Caco-2 (cell line): Measurements from ENCODE around the gene STOX1. TPM values are rescaled to one million over a fixed set of nuclear protein-coding genes. Genes with fewer than 3 reads are reported as not detected.

ENCODE experiments used
- BruUV-seq: library from RNA; stranded (reverse); fragments of 400-500 nt; replicated peaks from 2 replicates; lab custom pipeline; 2021; lab: Mats Ljungman, UMichigan
- CTCF ChIA-PET: fragments of 300-600 bp; sonication (Branson Sonifier 250); formaldehyde crosslinking; loops from one replicate; lab custom pipeline; 2022; ENCODE audit warnings: antibody characterized with exemption; lab: Charles Lee
- POLR2A ChIA-PET: fragments of 300-600 bp; sonication (Branson Sonifier 250); formaldehyde crosslinking; loops from one replicate; lab custom pipeline; 2022; ENCODE audit warnings: antibody characterized with exemption; lab: Charles Lee
- DNase-seq, 2 experiments: peaks; one replicate each; pipeline versions ENCODE4 v3.0.0 to v3.0.0-alpha.2; 2020 to 2022
- H3K27me3 ChIP-seq: replicated peaks from 2 replicates; pipeline ENCODE4 v1.6.0; 2011; ENCODE audit warnings: low read length; ENCODE audit not compliant: control insufficient read depth, insufficient read depth
- H3K36me3 ChIP-seq: 2 replicates; pipeline ENCODE4 v1.5.1; 2011; ENCODE audit warnings: low read length; ENCODE audit not compliant: control insufficient read depth, insufficient read depth
- H3K4me1 ChIP-seq: fragments of 250-450 bp; sonication (Bioruptor Pico); 2 replicates; pipeline ENCODE4 v1.5.1; 2020; ENCODE audit warnings: mild to moderate bottlenecking
- H3K4me3 ChIP-seq: 2 replicates; pipeline ENCODE4 v1.5.1; 2011; ENCODE audit warnings: low read depth, mild to moderate bottlenecking, control low read depth, low read length
- H3K9me3 ChIP-seq: fragments of 250-450 bp; sonication (Bioruptor Pico); 2 replicates; pipeline ENCODE4 v1.5.1; 2020; ENCODE audit warnings: mild to moderate bottlenecking, moderate library complexity
- H3K27ac Mint-ChIP-seq: one replicate; pipeline ENCODE4 v1.8.0; 2022; ENCODE audit warnings: mixed read lengths; ENCODE audit not compliant: unreplicated experiment
- H3K27me3 Mint-ChIP-seq: one replicate; pipeline ENCODE4 v1.8.0; 2022; ENCODE audit warnings: mixed read lengths; ENCODE audit not compliant: insufficient read depth, unreplicated experiment
- H3K36me3 Mint-ChIP-seq: one replicate; pipeline ENCODE4 v1.8.0; 2022; ENCODE audit warnings: mild to moderate bottlenecking, mixed read lengths; ENCODE audit not compliant: insufficient read depth, unreplicated experiment
- H3K4me1 Mint-ChIP-seq: one replicate; pipeline ENCODE4 v1.8.0; 2022; ENCODE audit warnings: low read depth, mixed read lengths; ENCODE audit not compliant: unreplicated experiment
- H3K4me3 Mint-ChIP-seq: one replicate; pipeline ENCODE4 v1.8.0; 2022; ENCODE audit warnings: mild to moderate bottlenecking, moderate library complexity, mixed read lengths; ENCODE audit not compliant: unreplicated experiment
- H3K9me3 Mint-ChIP-seq: one replicate; pipeline ENCODE4 v1.8.0; 2022; ENCODE audit warnings: mixed read lengths; ENCODE audit not compliant: unreplicated experiment
- intact Hi-C: fragments of 100-400 bp; cut with micrococcal nuclease; formaldehyde crosslinking; loops from one replicate; pipeline ENCODE4 v1.10.0; 2022; ENCODE audit not compliant: unreplicated experiment
- total RNA-seq: library from RNA; stranded (reverse); gene quantifications from 2 replicates; pipeline ENCODE4 v1.2.3, GENCODE V29; 2022
- TF ChIP-seq, protein P1 (sequence below), 2 experiments: fragments of 200-600 bp in 1 of 2; IDR thresholded peaks; 1 replicate in 1 of 2; 2 replicates in 1 of 2; pipeline versions ENCODE4 v1.5.1 to v1.8.0; 2011 to 2022; ENCODE audit warnings: antibody characterized with exemption in 1 of 2, control low read depth in 1 of 2, inconsistent platforms in 1 of 2, low read depth in 1 of 2, low read length in 1 of 2, mild to moderate bottlenecking in 1 of 2, moderate library complexity in 1 of 2; ENCODE audit not compliant: insufficient read depth in 1 of 2, severe bottlenecking in 1 of 2, unreplicated experiment in 1 of 2

The STOX1 gene
- total RNA-seq, 1 experiment from 2014 or later, result 8.5 TPM

DNA sequence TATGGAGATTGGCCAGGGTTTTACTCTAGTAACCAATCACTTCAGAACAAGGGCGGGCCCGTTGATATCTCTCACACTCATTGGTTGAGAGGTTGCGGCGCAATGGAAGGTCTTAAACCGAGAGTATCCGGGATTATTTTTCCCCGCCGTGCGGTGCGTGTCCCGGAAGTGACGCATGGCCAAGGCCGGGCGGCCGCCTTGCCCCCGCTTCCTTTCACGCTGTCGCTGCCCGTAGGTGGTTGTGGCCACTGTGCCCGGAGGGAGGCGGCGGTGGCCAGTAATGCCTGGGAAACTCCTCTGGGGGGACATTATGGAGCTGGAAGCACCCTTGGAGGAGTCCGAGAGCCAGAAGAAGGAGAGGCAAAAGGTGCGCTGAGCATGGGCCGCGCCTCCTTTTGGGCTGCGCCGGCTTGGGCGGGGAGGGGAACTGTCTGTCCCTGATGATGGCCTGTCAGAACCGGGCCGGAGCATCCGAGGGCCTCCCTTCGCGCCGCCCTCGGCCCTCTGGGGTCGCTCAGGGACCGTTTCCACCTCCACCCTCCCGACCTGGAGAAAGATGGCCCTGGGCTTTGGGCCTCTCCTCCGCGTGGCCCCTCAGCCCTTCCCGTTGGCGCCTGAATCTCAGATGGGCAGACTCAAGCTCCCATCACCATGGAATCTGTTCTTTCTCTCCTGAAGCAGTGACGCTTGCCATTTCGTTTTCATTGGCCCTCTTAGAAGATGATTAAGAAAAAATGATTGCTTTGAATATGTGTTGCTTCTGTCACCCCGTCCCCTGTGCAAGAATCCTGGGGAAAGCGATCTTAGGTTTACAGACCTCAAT, 74.0 kb downstream of the STOX1 start, which contains the start of gene DDX50:
DDX50 (plus strand) TSS at position 211 of the 823 bp plus-strand sequence; CDS start at position 281, 70 bp downstream.
- intact Hi-C loops, result loop anchor here (1.0 kb wide), 3 partner anchors 55 to 192 kb away; partner anchors contain the start of genes CCAR1 and DDX21
- peaks cover 36% of the 10 kb centered on the region for H3K36me3 Mint-ChIP-seq
- TSS peak; percentile 58 for BruUV-seq

DNA sequence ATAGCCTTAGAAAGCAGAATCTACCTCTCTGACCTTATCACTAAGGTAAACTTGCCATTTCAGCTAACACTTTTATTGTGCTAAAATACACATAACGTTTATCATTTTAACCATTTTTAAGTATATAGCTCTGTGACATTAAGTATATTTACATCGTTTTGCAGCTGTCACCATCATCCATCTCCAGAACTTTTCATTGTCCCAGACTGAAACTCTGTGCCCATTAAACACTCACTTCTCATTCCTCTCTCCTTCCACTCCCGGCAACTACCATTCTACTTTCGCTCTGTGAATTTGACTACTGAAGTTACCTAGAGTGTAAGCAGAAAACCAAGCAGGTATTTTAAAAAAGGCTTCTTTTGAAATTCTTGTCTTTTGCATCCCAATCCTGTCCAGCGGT, 75.1 kb downstream of the STOX1 start:
- peak overlapping the region; percentile 67 for H3K4me3 ChIP-seq
- no peaks in the 10 kb centered on the region for H3K9me3 ChIP-seq
- TF ChIP-seq, protein P1, sequence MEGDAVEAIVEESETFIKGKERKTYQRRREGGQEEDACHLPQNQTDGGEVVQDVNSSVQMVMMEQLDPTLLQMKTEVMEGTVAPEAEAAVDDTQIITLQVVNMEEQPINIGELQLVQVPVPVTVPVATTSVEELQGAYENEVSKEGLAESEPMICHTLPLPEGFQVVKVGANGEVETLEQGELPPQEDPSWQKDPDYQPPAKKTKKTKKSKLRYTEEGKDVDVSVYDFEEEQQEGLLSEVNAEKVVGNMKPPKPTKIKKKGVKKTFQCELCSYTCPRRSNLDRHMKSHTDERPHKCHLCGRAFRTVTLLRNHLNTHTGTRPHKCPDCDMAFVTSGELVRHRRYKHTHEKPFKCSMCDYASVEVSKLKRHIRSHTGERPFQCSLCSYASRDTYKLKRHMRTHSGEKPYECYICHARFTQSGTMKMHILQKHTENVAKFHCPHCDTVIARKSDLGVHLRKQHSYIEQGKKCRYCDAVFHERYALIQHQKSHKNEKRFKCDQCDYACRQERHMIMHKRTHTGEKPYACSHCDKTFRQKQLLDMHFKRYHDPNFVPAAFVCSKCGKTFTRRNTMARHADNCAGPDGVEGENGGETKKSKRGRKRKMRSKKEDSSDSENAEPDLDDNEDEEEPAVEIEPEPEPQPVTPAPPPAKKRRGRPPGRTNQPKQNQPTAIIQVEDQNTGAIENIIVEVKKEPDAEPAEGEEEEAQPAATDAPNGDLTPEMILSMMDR (IDR thresholded peaks at IDR 0.05; ENCODE audit: insufficient read depth in 1 of 2, low read depth in 1 of 2, low read length in 1 of 2, severe bottlenecking in 1 of 2, unreplicated experiment in 1 of 2), result no peak
- CTCF ChIA-PET, result no interaction called here
- BruUV-seq, result no TSS peak
- peak overlapping the region; percentile 99 for H3K27ac Mint-ChIP-seq
- peaks cover 46% of the 10 kb centered on the region for H3K36me3 Mint-ChIP-seq
- H3K27me3 ChIP-seq, result no peaks in the 10 kb centered on the region
- H3K4me1 Mint-ChIP-seq, result peaks cover 40% of the 10 kb centered on the region
- no peaks in the 10 kb centered on the region; the same call in 1 of the 2 replicates for H3K36me3 ChIP-seq
- no peaks in the 10 kb centered on the region for H3K27me3 Mint-ChIP-seq
- no peaks in the 10 kb centered on the region for H3K9me3 Mint-ChIP-seq
- no peak for DNase-seq
- POLR2A ChIA-PET, result no interaction called here
- peak overlapping the region; percentile 96 for H3K4me3 Mint-ChIP-seq
- H3K4me1 ChIP-seq, result peaks cover 12% of the 10 kb centered on the region
- intact Hi-C loops, result no loop called here

More for the DNA sequence above, 74.0 kb downstream of the STOX1 start, which contains the start of gene DDX50:
- peak within 1 kb of the TSS; percentile 67 for H3K4me3 ChIP-seq
- POLR2A ChIA-PET, result interaction anchor here (0.6 to 3.3 kb wide), 12 partner anchors 14 to 630 kb away, joined by 3 to 45 read pairs (median 4); partner anchors contain the start of genes CCAR1, DDX21 and STOX1
- TF ChIP-seq, protein P1 (IDR thresholded peaks at IDR 0.05; ENCODE audit: insufficient read depth in 1 of 2, low read depth in 1 of 2, low read length in 1 of 2, severe bottlenecking in 1 of 2, unreplicated experiment in 1 of 2), result peak; percentile 51 to 52
- H3K4me1 Mint-ChIP-seq, result peaks cover 40% of the 10 kb centered on the region
- H3K36me3 ChIP-seq, result no peaks in the 10 kb centered on the region
- peak within 1 kb of the TSS; percentile 96 for H3K4me3 Mint-ChIP-seq
- peaks cover 12% of the 10 kb centered on the region for H3K4me1 ChIP-seq
- peak; percentile 100 for DNase-seq
- H3K27me3 ChIP-seq, result no peaks in the 10 kb centered on the region
- CTCF ChIA-PET, result interaction anchor here (0.7 to 2.6 kb wide), 2 partner anchors 74 to 79 kb away, joined by 3 to 16 read pairs; partner anchors contain the start of gene STOX1
- H3K27ac Mint-ChIP-seq, result peak within 1 kb of the TSS; percentile 99
- H3K9me3 ChIP-seq, result no peaks in the 10 kb centered on the region
- H3K9me3 Mint-ChIP-seq, result no peaks in the 10 kb centered on the region
- no peaks in the 10 kb centered on the region for H3K27me3 Mint-ChIP-seq

DNA sequence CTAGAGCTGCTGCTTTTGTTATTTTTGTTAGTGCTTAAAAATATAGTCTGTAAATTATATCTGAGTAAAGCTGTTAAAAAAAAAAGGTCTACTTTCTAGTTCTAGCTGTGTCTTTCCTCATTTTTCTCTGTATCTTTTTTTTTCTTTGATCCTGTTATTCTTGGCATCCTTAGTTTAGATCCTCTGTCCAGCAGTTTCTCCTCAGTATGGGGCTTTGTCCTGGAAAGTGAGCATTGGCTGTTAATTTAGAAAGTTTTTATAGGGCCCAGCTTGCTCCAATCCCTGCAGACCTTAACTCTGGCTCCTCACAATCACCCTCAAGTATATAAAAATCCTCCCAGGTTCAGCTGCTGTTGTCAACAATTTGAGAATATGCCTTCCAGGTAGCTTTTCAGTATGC, 97.3 kb downstream of the STOX1 start:
- Mint-ChIP-seq H3K27ac (no peak overlapping the region), H3K27me3 (no peaks in the 10 kb centered on the region), H3K4me3 (no peak overlapping the region), H3K9me3 (no peaks in the 10 kb centered on the region), H3K4me1 (peaks cover 9% of the 10 kb centered on the region), H3K36me3 (peaks cover 75% of the 10 kb centered on the region)
- TF ChIP-seq, protein P1 (IDR thresholded peaks at IDR 0.05; ENCODE audit: insufficient read depth in 1 of 2, low read depth in 1 of 2, low read length in 1 of 2, severe bottlenecking in 1 of 2, unreplicated experiment in 1 of 2), result no peak
- no peak for DNase-seq
- ChIA-PET CTCF (interaction anchor here (0.7 kb wide), 1 partner anchor 170 kb away, joined by 5 read pairs; no protein-coding TSS in a partner anchor), POLR2A (no interaction called here)
- Histone ChIP-seq H3K4me1 (peaks cover 5% of the 10 kb centered on the region; the same call in 1 of the 2 replicates), H3K27me3 (no peaks in the 10 kb centered on the region), H3K36me3 (peaks cover 3% of the 10 kb centered on the region), H3K9me3 (no peaks in the 10 kb centered on the region), H3K4me3 (no peak overlapping the region)
- BruUV-seq, result no TSS peak
- intact Hi-C loops, result no loop called here
